GM19324 (cell line): ENCODE data around the gene ARHGAP24.
"Not testable (repeated sequence)": the region's sequence is repeated elsewhere in the genome, so short reads cannot be mapped to it uniquely, and the experiment has no call there.

Experiments used
- ATAC-seq: cut with Tn5 transposase; IDR thresholded peaks from one replicate; pipeline ENCODE4 v1.9.1; 2021; ENCODE audit warnings: mild to moderate bottlenecking, moderate library complexity; ENCODE audit not compliant: unreplicated experiment, low FRiP score

Gene ARHGAP24

GRCh38 chr4:85478576-85478975 lies 3.6 kb downstream of the ARHGAP24 start:
- ATAC-seq = no peak

- ATAC-seq = no peak
Measured at GRCh38 chr4:85482010-85482738, 7.2 kb downstream of the ARHGAP24 start.

- ATAC-seq = no peak
Measured at GRCh38 chr4:85486425-85487086, 11.6 kb downstream of the ARHGAP24 start.

- ATAC-seq = no peak
Measured at GRCh38 chr4:85488416-85488815, 13.5 kb downstream of the ARHGAP24 start.

GRCh38 chr4:85489273-85489981 lies 14.5 kb downstream of the ARHGAP24 start:
- no peak for ATAC-seq

- ATAC-seq = no peak
Measured at GRCh38 chr4:85491527-85491926, 16.6 kb downstream of the ARHGAP24 start.

GRCh38 chr4:85492336-85492735 lies 17.4 kb downstream of the ARHGAP24 start:
- no peak for ATAC-seq

- no peak for ATAC-seq
Measured at GRCh38 chr4:85495621-85496020, 20.7 kb downstream of the ARHGAP24 start.

GRCh38 chr4:85496126-85496849 lies 21.3 kb downstream of the ARHGAP24 start:
- no peak for ATAC-seq

- no peak for ATAC-seq
Measured at GRCh38 chr4:85496933-85497332, 22.0 kb downstream of the ARHGAP24 start.

- peak; percentile 82 for ATAC-seq
Measured at GRCh38 chr4:85498068-85498733, 23.3 kb downstream of the ARHGAP24 start.

GRCh38 chr4:85499573-85499972 lies 24.6 kb downstream of the ARHGAP24 start:
- no peak for ATAC-seq

- no peak for ATAC-seq
Measured at GRCh38 chr4:85500110-85500867, 25.3 kb downstream of the ARHGAP24 start.

- not testable (repeated sequence) for ATAC-seq
Measured at GRCh38 chr4:85501145-85501544, 26.2 kb downstream of the ARHGAP24 start.

GRCh38 chr4:85508654-85509053 lies 33.7 kb downstream of the ARHGAP24 start:
- ATAC-seq = no peak

GRCh38 chr4:85509882-85510631 lies 35.1 kb downstream of the ARHGAP24 start:
- ATAC-seq = no peak

GRCh38 chr4:85510632-85510984 lies 35.7 kb downstream of the ARHGAP24 start:
- no peak for ATAC-seq

- no peak for ATAC-seq
Measured at GRCh38 chr4:85512446-85513205, 37.7 kb downstream of the ARHGAP24 start.
